GM10266 (cell line): ENCODE results near the gene RNU5D-1.

ENCODE experiments used
- DNase-seq: peaks from one replicate; pipeline ENCODE4 v3.0.0; 2012; ENCODE audit errors: extremely low spot score
- TF ChIP-seq, protein P1 (sequence below): IDR thresholded peaks from 2 replicates; pipeline ENCODE4 v1.5.1; 2012; ENCODE audit warnings: mild to moderate bottlenecking, low read depth; ENCODE audit not compliant: control insufficient read depth, insufficient read depth; ENCODE audit errors: missing control alignments

Gene RNU5D-1

DNA sequence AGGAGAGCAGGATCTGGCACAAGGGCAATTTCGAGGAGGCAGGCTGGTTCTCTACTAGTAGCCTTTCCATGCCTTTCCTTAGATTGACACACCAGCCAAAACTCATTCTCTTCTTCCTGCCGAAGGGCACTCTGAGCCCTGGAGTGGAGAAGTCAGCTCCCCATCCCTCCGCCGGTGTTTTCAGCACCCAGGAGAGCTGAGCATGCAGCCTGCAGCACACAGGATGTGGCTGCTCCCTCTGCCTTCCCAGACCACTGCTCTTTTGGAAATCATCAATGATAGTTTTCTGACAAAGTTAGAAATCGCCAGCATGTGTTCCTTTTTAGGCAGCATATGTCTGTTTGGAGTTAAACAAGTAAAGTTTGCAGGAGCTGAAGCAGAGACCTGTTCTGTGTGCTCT, 11.7 kb downstream of the RNU5D-1 start:
- DNase-seq, result no peak
- TF ChIP-seq, protein P1, sequence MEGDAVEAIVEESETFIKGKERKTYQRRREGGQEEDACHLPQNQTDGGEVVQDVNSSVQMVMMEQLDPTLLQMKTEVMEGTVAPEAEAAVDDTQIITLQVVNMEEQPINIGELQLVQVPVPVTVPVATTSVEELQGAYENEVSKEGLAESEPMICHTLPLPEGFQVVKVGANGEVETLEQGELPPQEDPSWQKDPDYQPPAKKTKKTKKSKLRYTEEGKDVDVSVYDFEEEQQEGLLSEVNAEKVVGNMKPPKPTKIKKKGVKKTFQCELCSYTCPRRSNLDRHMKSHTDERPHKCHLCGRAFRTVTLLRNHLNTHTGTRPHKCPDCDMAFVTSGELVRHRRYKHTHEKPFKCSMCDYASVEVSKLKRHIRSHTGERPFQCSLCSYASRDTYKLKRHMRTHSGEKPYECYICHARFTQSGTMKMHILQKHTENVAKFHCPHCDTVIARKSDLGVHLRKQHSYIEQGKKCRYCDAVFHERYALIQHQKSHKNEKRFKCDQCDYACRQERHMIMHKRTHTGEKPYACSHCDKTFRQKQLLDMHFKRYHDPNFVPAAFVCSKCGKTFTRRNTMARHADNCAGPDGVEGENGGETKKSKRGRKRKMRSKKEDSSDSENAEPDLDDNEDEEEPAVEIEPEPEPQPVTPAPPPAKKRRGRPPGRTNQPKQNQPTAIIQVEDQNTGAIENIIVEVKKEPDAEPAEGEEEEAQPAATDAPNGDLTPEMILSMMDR, result no peak

DNA sequence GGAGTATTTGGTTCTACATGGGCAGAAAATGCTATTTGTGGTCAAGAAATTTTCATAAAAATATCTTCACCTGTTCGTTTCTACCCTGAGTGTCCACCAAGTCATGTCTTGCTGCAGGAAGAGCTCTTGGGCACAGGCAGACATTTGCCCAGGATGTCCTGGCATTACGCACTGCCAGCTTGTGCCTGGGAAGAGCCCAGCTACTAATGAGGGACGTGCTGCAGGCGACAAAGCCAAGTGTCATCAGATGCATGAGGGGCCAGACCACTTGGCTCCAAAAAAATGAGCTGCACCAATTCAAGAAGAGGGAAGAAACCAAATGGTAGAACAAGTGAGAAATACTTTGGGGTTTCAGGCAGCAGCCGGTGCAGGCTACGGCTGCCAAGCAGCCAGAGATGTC, 12.9 kb downstream of the RNU5D-1 start:
- DNase-seq, result no peak
- TF ChIP-seq, protein P1, result no peak

DNA sequence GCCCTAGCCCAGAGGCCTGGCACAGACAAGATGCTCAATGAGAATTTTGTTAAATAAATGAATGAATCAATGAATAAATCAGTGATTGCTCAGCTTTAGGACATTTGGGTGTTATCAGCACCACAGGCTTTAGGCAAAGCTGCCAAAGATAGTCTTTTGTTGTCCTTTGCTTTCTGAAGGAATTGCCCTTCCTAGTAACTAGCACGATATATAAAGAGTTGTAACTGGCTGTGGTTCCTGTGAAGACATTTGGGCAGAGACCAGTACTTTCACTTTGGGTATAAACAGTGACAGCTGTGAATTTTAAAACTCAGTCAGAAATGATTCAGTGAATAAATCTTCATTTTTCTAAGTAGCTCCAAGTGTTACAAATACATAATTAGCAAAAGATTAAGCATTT, 13.3 kb downstream of the RNU5D-1 start:
- no peak for DNase-seq
- TF ChIP-seq, protein P1, result no peak

DNA sequence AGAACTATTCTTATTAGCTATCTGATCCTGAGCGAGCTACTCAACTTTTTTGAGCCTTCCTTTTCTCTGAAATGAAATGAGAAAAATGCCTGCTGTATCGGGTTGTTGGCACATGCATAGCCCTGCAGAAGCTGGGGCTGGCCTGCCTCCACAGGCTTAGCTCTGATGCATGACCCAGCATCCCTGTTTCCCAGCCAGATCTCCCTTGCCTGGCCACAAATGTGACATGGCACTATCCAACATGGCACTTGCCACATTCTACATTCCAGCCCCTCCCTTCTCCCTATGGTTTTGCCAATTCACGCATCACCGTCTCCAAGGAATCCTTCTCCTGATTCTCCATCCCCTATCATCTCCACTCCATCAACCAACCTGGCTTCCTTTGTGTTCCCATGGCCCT, 13.8 kb downstream of the RNU5D-1 start:
- TF ChIP-seq, protein P1, result no peak
- DNase-seq, result no peak

DNA sequence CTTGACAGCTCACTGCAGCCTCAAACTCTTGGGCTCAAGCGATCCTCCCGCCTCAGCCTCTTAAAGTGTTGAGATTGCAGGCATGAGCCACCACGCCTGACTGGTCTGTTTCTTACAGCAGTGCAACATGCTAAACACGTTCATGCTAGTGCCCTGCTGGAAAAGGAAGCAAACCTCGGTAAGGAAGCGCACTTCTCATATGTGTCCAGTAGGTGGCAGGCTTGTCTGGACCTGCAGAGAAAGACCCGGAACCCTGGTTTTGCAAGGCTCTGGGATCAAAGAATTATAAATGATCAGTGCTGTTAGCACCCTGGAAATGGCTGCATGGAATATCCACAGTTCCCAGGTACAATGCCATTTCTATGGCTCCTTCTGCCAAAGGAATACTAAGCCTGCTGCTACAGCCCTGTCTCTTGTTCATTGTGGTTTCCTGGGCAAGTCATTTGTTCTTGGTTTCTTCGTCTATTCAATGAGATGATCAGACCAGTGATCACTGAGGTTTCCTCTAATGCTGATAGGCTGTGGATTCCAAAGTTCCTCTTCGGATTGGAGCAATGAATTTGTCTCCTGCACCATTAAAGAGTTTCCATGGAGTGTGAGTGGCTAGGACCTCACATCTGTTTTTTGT, 15.9 kb downstream of the RNU5D-1 start:
- peak; percentile 76 for DNase-seq
- TF ChIP-seq, protein P1, result peak; percentile 94

DNA sequence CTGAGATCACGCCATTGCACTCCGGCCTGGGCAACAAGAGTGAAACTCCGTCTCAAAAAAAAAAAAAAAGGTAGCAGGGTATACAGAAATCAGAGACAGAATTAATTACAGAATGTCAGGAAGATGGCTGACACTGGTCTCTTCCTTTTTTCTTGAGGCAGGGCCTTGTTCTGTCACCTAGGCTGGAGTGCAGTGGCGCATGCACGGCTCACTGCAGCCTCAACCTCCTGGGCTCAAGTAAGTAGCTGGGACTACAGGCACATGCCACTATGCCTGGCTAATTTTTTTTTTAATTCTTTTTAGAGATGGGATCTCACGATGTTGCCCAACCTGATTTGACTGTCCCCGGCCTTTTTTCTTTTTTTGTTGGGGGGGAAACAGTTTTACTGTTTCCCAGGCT, 16.4 kb downstream of the RNU5D-1 start:
- DNase-seq, result no peak
- TF ChIP-seq, protein P1, result no peak

DNA sequence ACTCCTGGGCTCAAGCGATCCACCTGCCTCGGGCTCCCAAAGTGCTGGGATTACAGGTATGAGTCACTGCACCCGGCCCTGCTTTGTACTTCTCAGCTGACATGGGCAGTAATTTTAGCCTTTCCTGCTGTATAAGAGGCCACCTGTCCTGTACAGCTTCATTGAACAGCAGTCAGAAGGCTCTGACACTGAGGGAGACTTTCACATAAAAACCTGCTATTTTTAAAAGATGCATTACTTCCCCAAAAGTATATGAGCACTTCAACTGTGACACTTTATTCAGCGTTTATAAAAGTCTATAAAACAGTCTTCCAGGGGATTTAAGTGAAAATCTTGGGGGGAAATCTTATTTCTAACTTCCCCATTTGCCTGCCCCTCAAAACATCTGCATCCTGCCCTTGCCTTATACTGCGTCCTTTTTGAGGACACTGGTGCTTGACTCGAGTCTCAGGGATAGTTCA, 17.6 kb downstream of the RNU5D-1 start:
- DNase-seq, result no peak
- TF ChIP-seq, protein P1, result no peak
